Esophagus (tissue), 2 donors: ENCODE measurements around the gene BPIFA3. TPM values are rescaled to one million over a fixed set of nuclear protein-coding genes. Genes with fewer than 3 reads are reported as not detected.

Source experiments
- H3K27ac ChIP-seq, 2 donors: one replicate each; pipeline ENCODE4 v1.5.1; 2013; ENCODE audit warnings: low read depth in 2 of 2, mild to moderate bottlenecking in 2 of 2, inconsistent platforms in 1 of 2, low read length in 1 of 2, moderate library complexity in 1 of 2
- H3K27me3 ChIP-seq, 2 donors: one replicate each; pipeline ENCODE4 v1.6.1; 2013; ENCODE audit warnings: low read length in 2 of 2, control low read depth in 1 of 2, mild to moderate bottlenecking in 1 of 2; ENCODE audit not compliant: insufficient read depth in 2 of 2, control insufficient read depth in 1 of 2
- H3K36me3 ChIP-seq, 2 donors: one replicate each; pipeline ENCODE4 v1.6.1; 2013; ENCODE audit warnings: low read length in 1 of 2; ENCODE audit not compliant: control insufficient read depth in 2 of 2, insufficient read depth in 2 of 2
- H3K4me1 ChIP-seq, 2 donors: one replicate each; pipeline ENCODE4 v1.6.1; 2013; ENCODE audit warnings: low read length in 1 of 2; ENCODE audit not compliant: control insufficient read depth in 2 of 2, insufficient read depth in 2 of 2
- H3K4me3 ChIP-seq, 2 donors: one replicate each; pipeline ENCODE4 v1.5.1; 2013; ENCODE audit warnings: low read length in 2 of 2, mild to moderate bottlenecking in 2 of 2, low read depth in 1 of 2, moderate library complexity in 1 of 2
- H3K9me3 ChIP-seq, 2 donors: one replicate each; pipeline ENCODE4 v1.6.1; 2013; ENCODE audit warnings: mild to moderate bottlenecking in 2 of 2, low read depth in 1 of 2, low read length in 1 of 2, moderate library complexity in 1 of 2; ENCODE audit not compliant: control insufficient read depth in 2 of 2, insufficient read depth in 1 of 2
- WGBS, 2 donors: extraction: QIAGEN DNeasy Blood & Tissue Kit; methylation state at CpG; one replicate each; pipeline ENCODE4 v1.1.7; 2013; 5-methylcytosine and 5-hydroxymethylcytosine counted together
- polyA plus RNA-seq, 2 donors: library from polyadenylated mRNA; stranded (reverse); fragments of 200-250 nt; gene quantifications; one replicate each; pipeline ENCODE4 v1.2.3, GENCODE V29; 2013
- donor health status: healthy with polysubstance abuse.
- donor health status: Bipolar disorder and iron deficiency.

The BPIFA3 gene
- polyA plus RNA-seq, 2 donors = not detected

GRCh38 chr20:33252460-33252859, 35.3 kb downstream of the BPIFA3 start:
- Histone ChIP-seq H3K27ac (no peak overlapping the region), H3K27me3 (no peaks in the 10 kb centered on the region), H3K4me3 (no peak overlapping the region), H3K36me3 (no peaks in the 10 kb centered on the region), H3K9me3 (no peaks in the 10 kb centered on the region), H3K4me1 (no peaks in the 10 kb centered on the region)
- WGBS, 2 donors = 78 to 85% methylated on average over 3 of the region's 3 CpGs

GRCh38 chr20:33255005-33255404, 37.9 kb downstream of the BPIFA3 start:
- no peaks in the 10 kb centered on the region for H3K9me3 ChIP-seq
- no peak overlapping the region for H3K27ac ChIP-seq
- H3K36me3 ChIP-seq = no peaks in the 10 kb centered on the region
- 71 to 78% methylated on average over 2 of the region's 2 CpGs for WGBS, 2 donors
- H3K27me3 ChIP-seq = no peaks in the 10 kb centered on the region
- no peak overlapping the region for H3K4me3 ChIP-seq
- H3K4me1 ChIP-seq = no peaks in the 10 kb centered on the region

GRCh38 chr20:33257237-33257636, 40.1 kb downstream of the BPIFA3 start:
- no peaks in the 10 kb centered on the region for H3K36me3 ChIP-seq
- H3K27ac ChIP-seq = no peak overlapping the region
- 83 to 85% methylated on average over 5 of the region's 5 CpGs for WGBS, 2 donors
- H3K4me1 ChIP-seq = no peaks in the 10 kb centered on the region
- H3K9me3 ChIP-seq = peaks cover 0 to 2% of the 10 kb centered on the region in 2 donors
- H3K4me3 ChIP-seq = no peak overlapping the region
- no peaks in the 10 kb centered on the region for H3K27me3 ChIP-seq

- H3K4me3 ChIP-seq = no peak overlapping the region
- H3K27me3 ChIP-seq = peaks cover 0 to 3% of the 10 kb centered on the region in 2 donors
- no peaks in the 10 kb centered on the region for H3K36me3 ChIP-seq
- no peaks in the 10 kb centered on the region for H3K4me1 ChIP-seq
- no peak overlapping the region for H3K27ac ChIP-seq
- WGBS, 2 donors = 64 to 70% methylated on average over 5 of the region's 5 CpGs
- peaks cover 0 to 2% of the 10 kb centered on the region in 2 donors for H3K9me3 ChIP-seq
These were observed 42.2 kb downstream of the BPIFA3 start for GRCh38 chr20:33259371-33259770.

GRCh38 chr20:33261465-33261864, 44.3 kb downstream of the BPIFA3 start:
- Histone ChIP-seq H3K9me3 (peaks cover 0 to 2% of the 10 kb centered on the region in 2 donors), H3K27me3 (peaks cover 0 to 3% of the 10 kb centered on the region in 2 donors), H3K4me1 (no peaks in the 10 kb centered on the region), H3K36me3 (no peaks in the 10 kb centered on the region), H3K27ac (no peak overlapping the region), H3K4me3 (no peak overlapping the region)
- WGBS, 2 donors = 71 to 74% methylated on average over 4 of the region's 4 CpGs

- Histone ChIP-seq H3K9me3 (peaks cover 0 to 2% of the 10 kb centered on the region in 2 donors), H3K27me3 (peaks cover 0 to 3% of the 10 kb centered on the region in 2 donors), H3K36me3 (no peaks in the 10 kb centered on the region), H3K27ac (no peak overlapping the region), H3K4me3 (no peak overlapping the region), H3K4me1 (no peaks in the 10 kb centered on the region)
- WGBS, 2 donors = 23 to 29% methylated on average over 5 of the region's 5 CpGs
These were observed 45.5 kb downstream of the BPIFA3 start for GRCh38 chr20:33262658-33263065.

GRCh38 chr20:33263784-33264183, 46.6 kb downstream of the BPIFA3 start:
- Histone ChIP-seq H3K27me3 (peaks cover 0 to 3% of the 10 kb centered on the region in 2 donors), H3K27ac (no peak overlapping the region), H3K4me3 (no peak overlapping the region), H3K9me3 (peaks cover 0 to 2% of the 10 kb centered on the region in 2 donors), H3K36me3 (no peaks in the 10 kb centered on the region), H3K4me1 (no peaks in the 10 kb centered on the region)
- WGBS, 2 donors = 74 to 75% methylated on average over 5 of the region's 5 CpGs

GRCh38 chr20:33267701-33268100, 50.5 kb downstream of the BPIFA3 start:
- no peak overlapping the region for H3K27ac ChIP-seq
- H3K4me3 ChIP-seq = no peak overlapping the region
- 64 to 71% methylated on average over 3 of the region's 3 CpGs for WGBS, 2 donors

GRCh38 chr20:33272155-33272873, 55.2 kb downstream of the BPIFA3 start:
- Histone ChIP-seq H3K9me3 (no peaks in the 10 kb centered on the region), H3K27me3 (no peaks in the 10 kb centered on the region), H3K4me1 (no peaks in the 10 kb centered on the region), H3K4me3 (no peak overlapping the region), H3K27ac (no peak overlapping the region), H3K36me3 (no peaks in the 10 kb centered on the region)
- 82 to 85% methylated on average over 10 of the region's 10 CpGs for WGBS, 2 donors

More at GRCh38 chr20:33267701-33268100, 50.5 kb downstream of the BPIFA3 start:
- Histone ChIP-seq H3K4me1 (no peaks in the 10 kb centered on the region), H3K9me3 (no peaks in the 10 kb centered on the region), H3K27me3 (peaks cover 0 to 3% of the 10 kb centered on the region in 2 donors), H3K36me3 (no peaks in the 10 kb centered on the region)
